CD4-positive, alpha-beta T cell treated with Interleukin-1 beta for 1 hour (primary cell): Measurements from ENCODE around the gene DRGX.
A peak's percentile ranks its signal among the peaks of the same experiment; 100 is the strongest.

ENCODE experiments used
- DNase-seq, 2 donors: peaks; one replicate each; pipeline ENCODE4 v3.0.0-alpha.2; 2020 to 2022

DRGX gene

GRCh38 chr10:49395741-49396665 is at the start of gene DRGX:
Gene DRGX (minus strand): TSS chr10:49396089. CDS start chr10:49395440, 649 bp downstream.
- DNase-seq: no peak

GRCh38 chr10:49444349-49444748 is 48.5 kb upstream of the DRGX start:
- DNase-seq: no peak

- DNase-seq: no peak
Measured at GRCh38 chr10:49442863-49443262, 47.0 kb upstream of the DRGX start.

- peak in 1 of 2 donors; percentile 14 for DNase-seq
Measured at GRCh38 chr10:49441488-49442476, 45.9 kb upstream of the DRGX start.

- no peak for DNase-seq
Measured at GRCh38 chr10:49435225-49435624, 39.3 kb upstream of the DRGX start.

- no peak for DNase-seq
Measured at GRCh38 chr10:49433069-49433468, 37.2 kb upstream of the DRGX start.

- no peak for DNase-seq
Measured at GRCh38 chr10:49431426-49431825, 35.5 kb upstream of the DRGX start.

GRCh38 chr10:49429458-49429857 is 33.6 kb upstream of the DRGX start:
- no peak for DNase-seq

GRCh38 chr10:49426490-49427360 is 30.8 kb upstream of the DRGX start:
- no peak for DNase-seq

- DNase-seq: no peak
Measured at GRCh38 chr10:49419005-49419404, 23.1 kb upstream of the DRGX start.

GRCh38 chr10:49418328-49418727 is 22.4 kb upstream of the DRGX start:
- DNase-seq: no peak

GRCh38 chr10:49418053-49418326 is 22.1 kb upstream of the DRGX start:
- DNase-seq: no peak

- DNase-seq: no peak
Measured at GRCh38 chr10:49417311-49418052, 21.6 kb upstream of the DRGX start.

GRCh38 chr10:49415846-49416245 is 20.0 kb upstream of the DRGX start:
- DNase-seq: no peak

- no peak for DNase-seq
Measured at GRCh38 chr10:49415109-49415508, 19.2 kb upstream of the DRGX start.

- DNase-seq: no peak
Measured at GRCh38 chr10:49414496-49414895, 18.6 kb upstream of the DRGX start.

GRCh38 chr10:49412571-49412970 is 16.7 kb upstream of the DRGX start:
- DNase-seq: no peak

- no peak for DNase-seq
Measured at GRCh38 chr10:49410365-49411074, 14.6 kb upstream of the DRGX start.

- no peak for DNase-seq
Measured at GRCh38 chr10:49409755-49410154, 13.9 kb upstream of the DRGX start.

- no peak for DNase-seq
Measured at GRCh38 chr10:49408519-49409306, 12.8 kb upstream of the DRGX start.
